Activated CD8-positive, alpha-beta T cell treated with anti-CD3 and anti-CD28 coated beads, Interleukin-2, amount 10 ng/mL, durations not matched to agents 7 days and 5 days (primary cell): ENCODE results near the gene MTMR1. TPM values are rescaled to one million over a fixed set of nuclear protein-coding genes. Genes with fewer than 3 reads are reported as not detected.

Experiments used
- ATAC-seq: fragments of 150-1000 bp; cut with Tn5 transposase; one replicate; pipeline ENCODE4 v1.10.0; 2021; ENCODE audit warnings: moderate library complexity
- CTCF ChIA-PET: fragments of 350-600 bp; sonication (Branson Sonifier 250); formaldehyde crosslinking; loops from one replicate; lab custom pipeline; 2021; ENCODE audit warnings: antibody characterized with exemption; lab: Charles Lee
- POLR2A ChIA-PET: fragments of 350-600 bp; sonication (Branson Sonifier 250); formaldehyde crosslinking; loops from one replicate; lab custom pipeline; 2021; ENCODE audit warnings: antibody characterized with exemption; lab: Charles Lee
- DNase-seq: peaks from one replicate; pipeline ENCODE4 v3.0.0-alpha.2; 2020
- H3K27ac Mint-ChIP-seq: one replicate; pipeline ENCODE4 v1.8.0; 2021; ENCODE audit warnings: mild to moderate bottlenecking, mixed read lengths
- H3K27me3 Mint-ChIP-seq: one replicate; pipeline ENCODE4 v1.8.0; 2021; ENCODE audit warnings: low read depth, mixed read lengths
- H3K36me3 Mint-ChIP-seq: one replicate; pipeline ENCODE4 v1.8.0; 2021; ENCODE audit warnings: low read depth, mixed read lengths
- H3K4me1 Mint-ChIP-seq: one replicate; pipeline ENCODE4 v1.8.0; 2021; ENCODE audit warnings: low read depth, mixed read lengths
- H3K4me3 Mint-ChIP-seq: one replicate; pipeline ENCODE4 v1.8.0; 2021; ENCODE audit warnings: mild to moderate bottlenecking, mixed read lengths
- H3K9me3 Mint-ChIP-seq: one replicate; pipeline ENCODE4 v1.8.0; 2022; ENCODE audit warnings: mixed read lengths; ENCODE audit not compliant: insufficient read depth
- total RNA-seq, 2 experiments: library from RNA; stranded (reverse); gene quantifications; one replicate each; pipeline ENCODE4 v1.2.3, GENCODE V29; 2021

MTMR1 gene
- total RNA-seq, 2 experiments from 2014 or later, result 45.0 to 49.4 TPM

- Mint-ChIP-seq H3K9me3 (no peaks in the 10 kb centered on the region), H3K36me3 (peaks cover 48% of the 10 kb centered on the region), H3K27me3 (no peaks in the 10 kb centered on the region), H3K27ac (no peak overlapping the region), H3K4me3 (no peak overlapping the region), H3K4me1 (peaks cover 3% of the 10 kb centered on the region)
- ChIA-PET POLR2A (no interaction called here), CTCF (interaction anchor here (1.3 kb wide), 1 partner anchor 16 kb away, joined by 3 read pairs; no protein-coding TSS in a partner anchor)
- DNase-seq (no peak), ATAC-seq (no peak)
These were observed 37.5 kb downstream of the MTMR1 start for GRCh38 chrX:150730719-150731118.

DNA sequence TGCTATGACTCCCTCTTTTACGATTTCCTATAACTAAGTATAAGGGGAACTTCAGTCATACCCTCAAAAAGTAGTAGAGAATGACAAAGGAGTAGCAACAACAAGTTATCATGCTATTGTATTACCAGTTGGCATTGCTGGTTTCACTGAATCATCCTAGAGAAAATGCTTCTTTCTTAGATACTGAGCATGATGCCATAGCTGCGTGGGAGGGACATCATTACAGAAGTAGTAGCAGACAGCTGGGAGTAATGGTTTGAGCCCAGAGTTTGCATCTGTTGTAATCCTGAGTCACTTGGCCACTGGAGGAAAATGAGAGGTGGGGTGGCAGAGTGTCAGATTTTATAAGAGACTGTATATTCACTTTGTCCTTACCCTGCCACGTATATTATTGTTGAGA is 38.6 kb downstream of the MTMR1 start:
- H3K9me3 Mint-ChIP-seq, result no peaks in the 10 kb centered on the region
- H3K4me1 Mint-ChIP-seq, result peaks cover 13% of the 10 kb centered on the region
- POLR2A ChIA-PET, result no interaction called here
- CTCF ChIA-PET, result no interaction called here
- H3K4me3 Mint-ChIP-seq, result no peak overlapping the region
- no peaks in the 10 kb centered on the region for H3K27me3 Mint-ChIP-seq
- ATAC-seq (no peak), DNase-seq (no peak)
- H3K27ac Mint-ChIP-seq, result no peak overlapping the region
- peaks cover 55% of the 10 kb centered on the region for H3K36me3 Mint-ChIP-seq

DNA sequence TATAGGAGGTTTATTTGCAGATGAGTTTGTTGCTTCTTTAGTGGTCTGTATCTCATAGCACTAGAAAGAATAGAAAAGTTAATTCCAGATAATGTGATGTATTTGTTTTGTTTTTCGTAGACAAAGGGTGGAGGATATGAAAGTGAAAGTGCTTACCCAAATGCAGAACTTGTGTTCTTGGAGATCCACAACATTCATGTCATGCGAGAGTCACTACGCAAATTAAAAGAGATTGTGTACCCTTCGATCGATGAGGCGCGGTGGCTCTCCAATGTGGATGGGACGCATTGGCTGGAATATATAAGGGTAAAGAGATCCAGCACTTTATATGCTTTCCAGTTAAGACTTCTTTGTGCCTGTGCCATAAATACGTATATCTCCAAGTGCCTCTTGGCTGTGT is 43.3 kb downstream of the MTMR1 start:
- ATAC-seq (no peak), DNase-seq (no peak)
- Mint-ChIP-seq H3K27ac (peak overlapping the region; percentile 58), H3K36me3 (peaks cover 70% of the 10 kb centered on the region), H3K9me3 (no peaks in the 10 kb centered on the region), H3K4me1 (peaks cover 16% of the 10 kb centered on the region), H3K4me3 (no peak overlapping the region), H3K27me3 (no peaks in the 10 kb centered on the region)
- POLR2A ChIA-PET, result no interaction called here
- CTCF ChIA-PET, result no interaction called here

DNA sequence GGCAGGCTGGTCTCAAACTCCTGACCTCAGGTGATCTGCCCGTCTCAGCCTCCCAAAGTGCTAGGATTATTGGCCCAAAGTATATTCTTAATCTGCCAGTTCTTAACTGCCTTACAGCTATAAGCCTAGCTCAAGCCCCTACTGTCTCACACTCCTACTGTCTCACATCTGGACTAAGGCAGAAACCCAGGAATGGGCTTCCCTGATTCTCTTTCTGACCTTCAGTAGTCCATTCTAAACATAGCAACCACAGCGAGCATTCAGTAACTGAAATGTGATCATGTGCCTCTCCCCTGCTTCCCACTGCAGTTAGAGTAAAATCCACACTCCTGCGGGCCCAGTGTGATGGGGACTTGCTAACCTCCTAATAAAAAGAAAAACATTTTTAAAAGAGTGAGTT is 58.9 kb downstream of the MTMR1 start:
- DNase-seq (no peak), ATAC-seq (no peak)
- Mint-ChIP-seq H3K9me3 (no peaks in the 10 kb centered on the region), H3K36me3 (peaks cover 36% of the 10 kb centered on the region), H3K4me1 (peaks cover 10% of the 10 kb centered on the region), H3K27ac (no peak overlapping the region), H3K27me3 (no peaks in the 10 kb centered on the region), H3K4me3 (no peak overlapping the region)
- ChIA-PET POLR2A (no interaction called here), CTCF (interaction anchor here (1.0 kb wide), 1 partner anchor 20 kb away, joined by 5 read pairs; no protein-coding TSS in a partner anchor)

- CTCF ChIA-PET, result interaction anchor here (1.4 kb wide), 1 partner anchor 19 kb away, joined by 4 read pairs; no protein-coding TSS in a partner anchor
- H3K27ac Mint-ChIP-seq, result no peak overlapping the region
- peaks cover 10% of the 10 kb centered on the region for H3K4me1 Mint-ChIP-seq
- no peaks in the 10 kb centered on the region for H3K9me3 Mint-ChIP-seq
- no peak overlapping the region for H3K4me3 Mint-ChIP-seq
- DNase-seq (no peak), ATAC-seq (no peak)
- no peaks in the 10 kb centered on the region for H3K27me3 Mint-ChIP-seq
- POLR2A ChIA-PET, result interaction anchor here (0.7 kb wide), 1 partner anchor 13 kb away, joined by 3 read pairs; no protein-coding TSS in a partner anchor
- H3K36me3 Mint-ChIP-seq, result peaks cover 41% of the 10 kb centered on the region
These were observed 60.2 kb downstream of the MTMR1 start for GRCh38 chrX:150753357-150753756.

DNA sequence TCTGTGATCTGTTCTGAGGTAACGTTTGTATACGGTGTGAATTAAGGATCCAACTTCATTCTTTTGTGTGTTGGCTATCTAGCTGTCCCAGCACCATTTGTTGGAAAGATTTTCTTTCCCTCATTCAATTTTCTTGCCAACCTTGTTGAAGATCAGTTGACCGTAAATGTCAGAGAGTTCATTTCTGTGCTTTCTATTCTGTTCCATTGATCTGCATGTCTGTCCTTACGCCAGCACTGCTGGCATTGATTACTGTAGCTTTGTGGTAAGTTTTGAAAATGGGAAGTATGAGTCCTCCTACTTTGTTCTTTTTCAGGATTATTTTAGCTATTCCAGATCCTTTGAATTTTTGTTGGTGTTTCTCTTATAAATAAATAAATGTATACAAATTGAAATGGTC is 60.8 kb downstream of the MTMR1 start:
- Mint-ChIP-seq H3K9me3 (no peaks in the 10 kb centered on the region), H3K36me3 (peaks cover 41% of the 10 kb centered on the region), H3K27ac (no peak overlapping the region), H3K4me1 (peaks cover 10% of the 10 kb centered on the region), H3K27me3 (no peaks in the 10 kb centered on the region), H3K4me3 (no peak overlapping the region)
- DNase-seq (no peak), ATAC-seq (no peak)
- ChIA-PET POLR2A (no interaction called here), CTCF (interaction anchor here (1.4 kb wide), 1 partner anchor 18 kb away, joined by 4 read pairs; no protein-coding TSS in a partner anchor)

DNA sequence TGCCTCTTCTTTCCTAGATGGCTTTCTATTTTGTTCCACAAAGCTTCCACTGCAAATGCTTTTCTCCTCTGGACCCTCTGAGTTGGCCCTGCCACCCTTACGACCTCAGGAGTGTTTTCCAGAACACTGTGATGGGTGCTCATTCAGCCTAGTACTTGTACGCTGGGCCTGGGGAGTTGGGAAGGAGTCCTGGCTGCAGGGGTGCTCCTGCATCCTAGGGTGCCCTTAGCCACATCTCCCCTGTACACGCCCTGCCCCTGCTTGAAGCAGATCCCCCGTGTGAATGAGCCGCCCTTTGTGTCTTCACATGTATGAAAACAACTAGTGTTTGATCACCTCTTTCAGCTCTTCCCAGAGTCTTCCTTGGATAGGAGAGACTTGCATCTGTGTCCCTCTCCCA is 64.2 kb downstream of the MTMR1 start:
- H3K36me3 Mint-ChIP-seq, result peaks cover 24% of the 10 kb centered on the region
- POLR2A ChIA-PET, result no interaction called here
- no peak overlapping the region for H3K27ac Mint-ChIP-seq
- no peak overlapping the region for H3K4me3 Mint-ChIP-seq
- no peaks in the 10 kb centered on the region for H3K9me3 Mint-ChIP-seq
- H3K4me1 Mint-ChIP-seq, result peaks cover 10% of the 10 kb centered on the region
- no peaks in the 10 kb centered on the region for H3K27me3 Mint-ChIP-seq
- no peak for DNase-seq
- ATAC-seq, result no peak
- CTCF ChIA-PET, result no interaction called here

DNA sequence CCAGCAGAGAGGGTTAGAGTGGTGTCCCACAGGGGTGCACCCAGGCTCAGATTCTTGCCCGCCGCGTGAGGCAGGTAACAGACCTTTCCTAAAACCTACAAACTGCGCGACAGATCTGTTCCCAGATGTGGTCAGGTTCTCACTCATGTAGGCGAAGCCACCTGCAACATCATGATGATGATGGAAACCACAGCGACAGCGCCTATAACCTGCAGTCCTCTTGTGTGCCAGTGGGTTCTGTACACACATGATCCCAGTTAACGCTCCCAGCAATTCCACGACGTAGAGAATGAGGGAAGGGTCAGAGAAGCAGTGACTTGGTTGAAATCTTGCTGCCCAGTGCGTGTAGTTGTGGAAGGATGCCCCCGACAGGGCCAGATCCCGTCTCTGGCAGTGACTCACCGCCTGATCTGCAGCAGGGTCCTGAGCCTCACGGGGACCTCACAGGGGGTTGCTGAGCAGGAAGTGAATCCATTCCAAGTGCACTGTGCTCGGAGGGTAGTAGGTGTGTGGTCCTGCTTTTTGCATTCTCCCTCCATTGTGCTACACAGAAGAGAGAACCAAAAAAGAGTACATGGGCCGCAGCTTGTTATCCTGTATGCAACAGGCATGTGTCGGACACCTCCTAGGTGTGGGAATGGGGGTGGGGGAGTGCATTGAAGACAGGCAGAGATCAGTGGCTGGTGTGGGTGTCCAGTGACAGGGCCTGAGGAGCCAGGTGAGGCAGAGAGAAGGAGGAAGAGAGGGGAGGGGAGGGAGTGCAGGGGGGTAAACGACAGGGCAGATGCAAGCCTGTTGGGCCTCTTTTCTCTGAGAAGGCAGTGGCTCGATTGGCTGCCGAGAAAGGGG is 66.6 kb downstream of the MTMR1 start:
- POLR2A ChIA-PET, result no interaction called here
- ATAC-seq (no peak), DNase-seq (no peak)
- H3K36me3 Mint-ChIP-seq, result peaks cover 16% of the 10 kb centered on the region
- H3K4me3 Mint-ChIP-seq, result no peak overlapping the region
- CTCF ChIA-PET, result no interaction called here
- no peak overlapping the region for H3K27ac Mint-ChIP-seq
- peaks cover 10% of the 10 kb centered on the region for H3K4me1 Mint-ChIP-seq
- H3K27me3 Mint-ChIP-seq, result no peaks in the 10 kb centered on the region
- no peaks in the 10 kb centered on the region for H3K9me3 Mint-ChIP-seq

DNA sequence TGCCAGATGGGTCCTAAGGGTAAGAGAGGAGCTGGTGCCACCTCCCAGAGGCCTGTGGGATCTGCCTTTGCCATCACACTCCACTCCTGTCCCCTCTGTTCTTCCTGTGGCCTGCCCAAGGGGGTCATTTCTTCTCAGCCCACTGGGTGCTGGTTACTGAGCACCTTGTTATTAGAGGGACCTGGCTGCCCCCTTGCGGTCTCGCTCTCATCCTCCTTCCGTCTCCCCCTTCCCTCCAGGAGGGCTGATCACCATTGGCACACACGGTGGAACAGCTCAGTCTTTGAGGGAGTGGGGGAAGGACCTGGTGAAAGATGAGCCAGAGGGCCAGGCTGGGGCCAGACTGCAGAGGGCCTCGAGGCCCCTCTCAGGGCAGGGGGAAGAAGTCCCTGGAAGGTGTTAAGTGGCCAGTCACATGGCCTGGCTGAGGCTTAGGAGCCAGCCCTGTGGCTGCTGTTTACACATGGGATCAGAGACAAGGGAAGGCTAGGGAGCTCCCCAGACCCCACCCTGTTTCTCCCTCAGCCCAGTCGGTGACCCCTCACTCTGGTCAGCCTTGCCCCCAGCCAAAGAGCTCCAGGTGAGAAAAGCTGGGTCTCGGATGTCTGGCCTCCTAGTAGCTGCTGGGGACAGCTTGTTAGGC is 68.1 kb downstream of the MTMR1 start:
- CTCF ChIA-PET, result interaction anchor here (1.8 kb wide), 1 partner anchor 11 kb away, joined by 8 read pairs; no protein-coding TSS in a partner anchor
- ATAC-seq, result no peak

DNA sequence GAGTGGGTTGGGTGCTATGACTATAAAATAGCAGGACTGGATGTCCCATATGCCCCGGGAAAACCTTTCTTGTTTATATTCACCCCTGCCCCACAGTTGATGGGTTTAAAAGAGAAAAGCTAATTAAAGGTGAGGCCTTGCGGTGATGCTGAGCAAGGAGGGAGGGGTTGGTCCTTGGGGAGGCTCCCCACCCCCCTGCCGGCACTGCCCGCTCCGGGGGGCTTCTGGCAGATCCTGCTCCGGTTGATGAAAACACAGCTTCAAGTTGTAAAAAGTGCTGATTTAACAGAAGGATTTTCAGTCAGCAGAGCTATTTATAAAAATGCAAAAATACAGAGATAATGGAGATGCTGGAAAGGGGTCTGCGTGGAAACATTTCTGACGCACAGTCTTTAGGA is 68.6 kb downstream of the MTMR1 start:
- ChIA-PET CTCF (interaction anchor here (1.8 kb wide), 1 partner anchor 10 kb away, joined by 8 read pairs; no protein-coding TSS in a partner anchor), POLR2A (no interaction called here)
- Mint-ChIP-seq H3K9me3 (no peaks in the 10 kb centered on the region), H3K4me1 (no peaks in the 10 kb centered on the region), H3K36me3 (peaks cover 9% of the 10 kb centered on the region), H3K4me3 (no peak overlapping the region), H3K27me3 (no peaks in the 10 kb centered on the region), H3K27ac (no peak overlapping the region)
- no peak for DNase-seq
- no peak for ATAC-seq

More for the DNA sequence above, 68.1 kb downstream of the MTMR1 start:
- Mint-ChIP-seq H3K4me1 (no peaks in the 10 kb centered on the region), H3K27ac (no peak overlapping the region), H3K36me3 (peaks cover 9% of the 10 kb centered on the region), H3K27me3 (no peaks in the 10 kb centered on the region), H3K4me3 (no peak overlapping the region), H3K9me3 (no peaks in the 10 kb centered on the region)
- DNase-seq, result no peak
- POLR2A ChIA-PET, result no interaction called here

DNA sequence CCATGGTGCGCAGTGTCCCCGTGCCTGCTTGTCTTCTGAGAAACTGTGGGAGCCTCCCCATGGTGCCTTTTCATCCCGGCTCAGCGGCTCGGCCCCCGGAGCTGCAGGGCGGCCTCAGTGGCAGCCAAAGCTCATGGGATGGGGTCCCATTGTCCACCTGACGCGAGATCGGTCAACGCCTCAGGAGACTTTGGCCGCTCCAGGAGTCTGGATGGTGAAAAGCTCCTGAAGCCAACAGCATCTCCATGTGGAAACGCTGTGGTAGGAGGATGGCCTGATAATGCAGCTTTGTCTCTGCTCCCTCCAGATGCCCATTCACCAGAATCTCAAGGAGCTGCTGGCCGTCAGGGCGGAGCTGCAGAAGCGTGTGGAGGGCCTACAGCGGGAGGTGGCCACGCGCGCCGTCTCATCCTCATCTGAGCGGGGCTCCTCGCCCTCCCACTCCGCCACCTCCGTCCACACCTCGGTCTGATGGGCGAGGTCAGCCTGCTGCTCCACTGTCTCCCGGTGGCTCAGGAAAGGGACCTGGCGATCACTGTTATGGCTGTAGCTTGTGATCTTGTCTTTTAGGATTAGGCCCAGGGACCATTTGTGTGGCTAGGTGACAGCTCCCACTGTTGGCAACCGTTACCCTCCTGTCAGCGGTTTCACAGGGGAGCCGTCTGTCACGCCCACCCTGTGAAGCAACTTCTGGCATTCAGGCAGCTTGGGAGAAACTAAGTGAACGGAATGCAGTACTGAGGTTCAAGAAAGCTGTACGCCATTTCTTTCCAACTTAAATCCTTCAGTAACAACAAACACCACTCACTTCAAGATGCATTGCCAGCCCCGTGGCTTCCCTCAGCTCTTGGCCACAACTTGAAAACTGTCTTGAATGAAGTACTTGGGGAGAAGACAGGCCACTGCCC is 69.3 kb downstream of the MTMR1 start:
- Mint-ChIP-seq H3K36me3 (peaks cover 7% of the 10 kb centered on the region), H3K27me3 (no peaks in the 10 kb centered on the region), H3K4me1 (no peaks in the 10 kb centered on the region), H3K9me3 (no peaks in the 10 kb centered on the region), H3K4me3 (no peak overlapping the region), H3K27ac (no peak overlapping the region)
- ATAC-seq (no peak), DNase-seq (no peak)
- POLR2A ChIA-PET, result no interaction called here
- CTCF ChIA-PET, result interaction anchor here (1.8 kb wide), 1 partner anchor 10 kb away, joined by 8 read pairs; no protein-coding TSS in a partner anchor
